AG04449 (cell line): Measurements from ENCODE around the gene MYCN.

ENCODE experiments used
- CTCF ChIA-PET: fragments of 350-600 bp; formaldehyde crosslinking; extraction: SDS; loops from one replicate; lab custom pipeline; 2021; ENCODE audit warnings: antibody characterized with exemption; lab: Yijun Ruan, JAX
- POLR2A ChIA-PET: fragments of 400-600, 350-600 bp; formaldehyde crosslinking; extraction: SDS; loops from one replicate; lab custom pipeline; 2020; ENCODE audit warnings: antibody characterized with exemption, inconsistent platforms; lab: Yijun Ruan, JAX
- DNase-seq: peaks from one replicate; pipeline ENCODE4 v3.0.0-alpha.2; 2010; ENCODE audit warnings: low read depth, low spot score
- H3K4me3 ChIP-seq: 2 replicates; pipeline ENCODE4 v1.5.1; 2011; ENCODE audit warnings: low read depth, mild to moderate bottlenecking, control low read depth, low read length
- CTCF ChIP-seq: IDR thresholded peaks from one replicate; pipeline ENCODE4 v1.5.1; 2011; ENCODE audit warnings: mild to moderate bottlenecking, moderate library complexity, low read length, control low read depth, inconsistent platforms; ENCODE audit not compliant: insufficient read depth; ENCODE audit errors: missing control alignments

The MYCN gene

DNA sequence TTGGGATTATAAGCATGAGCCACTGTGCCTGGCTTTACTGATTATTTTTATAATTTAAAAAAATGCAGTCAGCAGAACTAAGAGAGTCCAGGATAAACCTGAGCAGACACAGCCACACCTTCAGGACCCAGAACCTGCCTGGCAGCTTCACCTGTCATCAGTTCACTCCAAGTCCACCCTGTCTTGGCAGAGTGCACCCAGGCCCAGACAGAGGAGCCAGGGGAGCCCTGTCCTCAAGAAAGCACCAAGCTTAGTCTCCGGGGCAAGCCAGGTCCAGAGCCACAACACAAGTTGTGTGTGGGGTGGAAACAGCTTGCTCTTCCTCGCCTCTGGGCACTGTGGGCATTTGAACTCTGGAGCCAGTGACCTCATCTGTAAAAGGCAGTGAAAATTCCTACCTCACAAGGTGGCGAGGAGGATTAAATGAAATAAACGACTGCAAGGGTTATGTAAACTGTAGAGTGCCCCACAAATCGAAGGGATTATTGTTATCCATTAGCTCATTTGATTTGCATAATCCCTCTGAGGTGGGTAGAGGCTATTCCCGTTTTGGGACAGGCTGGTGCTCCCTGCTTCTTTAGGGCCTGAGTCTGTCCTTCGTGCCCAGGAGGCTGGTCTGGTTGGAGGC is 24.7 kb downstream of the MYCN start:
- no peak for DNase-seq
- H3K4me3 ChIP-seq = no peak overlapping the region
- POLR2A ChIA-PET = no interaction called here
- CTCF ChIA-PET = no interaction called here
- no peak for TF ChIP-seq CTCF

GRCh38 chr2:15965564-15966019 is 25.2 kb downstream of the MYCN start:
- H3K4me3 ChIP-seq = no peak overlapping the region
- TF ChIP-seq CTCF = no peak
- CTCF ChIA-PET = no interaction called here
- DNase-seq = no peak
- POLR2A ChIA-PET = no interaction called here

DNA sequence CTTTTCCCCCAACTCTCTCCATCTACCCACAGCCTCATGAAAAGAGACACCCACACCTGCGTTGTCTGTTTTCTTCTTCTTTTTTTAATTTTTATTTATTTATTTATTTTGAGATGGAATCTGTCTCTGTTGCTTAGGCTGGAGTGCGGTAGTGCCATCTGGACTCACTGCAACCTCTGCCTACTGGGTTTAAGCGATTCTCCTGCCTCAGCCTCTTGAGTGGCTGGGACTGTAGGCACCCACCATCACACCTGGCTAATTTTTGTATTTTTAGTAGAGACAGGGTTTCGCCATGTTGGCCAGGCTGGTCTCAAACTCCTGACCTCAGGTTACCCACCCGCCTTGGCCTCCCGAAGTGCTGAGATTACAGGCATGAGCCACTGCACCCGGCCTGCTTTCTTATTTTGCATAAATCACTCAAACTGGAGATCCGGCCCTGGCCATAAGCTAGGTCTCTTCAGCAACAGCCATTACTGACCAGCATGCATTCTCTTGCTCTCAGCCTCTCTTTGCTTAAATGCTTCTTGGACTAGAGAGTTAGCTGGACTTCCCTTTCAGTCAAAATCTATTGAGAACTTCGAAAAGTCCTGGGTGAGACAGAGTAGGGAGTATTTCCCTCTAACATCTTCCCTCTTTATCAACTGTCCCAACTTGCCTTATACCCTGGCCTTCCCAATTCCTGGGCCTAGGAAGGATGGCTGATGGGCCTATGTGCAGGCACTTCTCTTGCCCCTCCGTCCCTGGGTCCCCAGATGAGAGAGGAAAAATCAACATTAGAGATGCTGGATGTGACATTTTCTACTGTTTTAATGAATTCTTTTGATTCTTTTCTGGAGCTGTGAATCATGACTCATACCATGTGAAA is 27.3 kb downstream of the MYCN start:
- H3K4me3 ChIP-seq = no peak overlapping the region
- no peak for DNase-seq
- no peak for TF ChIP-seq CTCF
- POLR2A ChIA-PET = no interaction called here
- CTCF ChIA-PET = no interaction called here

GRCh38 chr2:15968280-15969178 is 28.2 kb downstream of the MYCN start:
- POLR2A ChIA-PET = no interaction called here
- DNase-seq = no peak
- TF ChIP-seq CTCF = no peak
- CTCF ChIA-PET = no interaction called here
- H3K4me3 ChIP-seq = no peak overlapping the region

DNA sequence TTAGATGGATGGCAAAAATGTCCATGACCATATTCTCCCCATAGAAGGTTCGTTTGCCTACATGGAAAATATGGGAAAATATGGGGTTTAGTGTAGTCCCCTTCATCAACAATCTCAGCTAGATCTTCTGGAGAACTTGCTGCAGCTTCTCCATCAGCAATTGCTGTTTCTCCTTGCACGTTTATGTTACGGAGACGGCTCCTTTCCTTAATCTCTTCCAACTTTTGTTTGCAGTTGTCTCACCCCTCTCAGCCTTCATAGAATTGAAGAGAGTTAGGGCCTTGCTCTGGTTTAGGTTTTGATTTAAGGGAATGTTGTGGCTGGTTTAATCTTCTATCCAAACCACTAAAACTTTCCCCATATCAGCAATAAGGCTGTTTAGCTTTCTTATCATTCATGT is 28.9 kb downstream of the MYCN start:
- no peak for DNase-seq
- no peak for TF ChIP-seq CTCF
- ChIA-PET POLR2A (no interaction called here), CTCF (no interaction called here)
- H3K4me3 ChIP-seq = no peak overlapping the region

- POLR2A ChIA-PET = no interaction called here
- H3K4me3 ChIP-seq = no peak overlapping the region
- TF ChIP-seq CTCF = no peak
- DNase-seq = no peak
- CTCF ChIA-PET = no interaction called here
Observed at GRCh38 chr2:15970701-15971100, 30.4 kb downstream of the MYCN start.
